Neuronal stem cell (in vitro differentiated cells): ENCODE results near the gene SH3TC2.

Source experiments
- DNase-seq: peaks from one replicate; pipeline ENCODE4 v3.0.0-alpha.2; 2013; ENCODE audit warnings: low spot score
- H2AFZ ChIP-seq: one replicate; pipeline ENCODE4 v1.6.1; 2013; ENCODE audit warnings: mild to moderate bottlenecking, low read length, inconsistent platforms
- H2AK5ac ChIP-seq: 2 replicates; pipeline ENCODE4 v1.6.1; 2013; ENCODE audit warnings: low read depth, mild to moderate bottlenecking, inconsistent platforms, low read length, moderate library complexity, mixed read lengths
- H2BK120ac ChIP-seq: 2 replicates; pipeline ENCODE4 v1.6.1; 2013; ENCODE audit warnings: low read depth, mild to moderate bottlenecking, inconsistent platforms, low read length, moderate library complexity, mixed read lengths
- H2BK12ac ChIP-seq: one replicate; pipeline ENCODE4 v1.6.1; 2013; ENCODE audit warnings: low read length, inconsistent platforms
- H2BK15ac ChIP-seq: 2 replicates; pipeline ENCODE4 v1.6.1; 2013; ENCODE audit warnings: mild to moderate bottlenecking, low read length, inconsistent platforms, mixed read lengths
- H2BK5ac ChIP-seq: one replicate; pipeline ENCODE4 v1.6.1; 2013; ENCODE audit warnings: inconsistent platforms, mild to moderate bottlenecking, low read length, moderate library complexity
- H3K14ac ChIP-seq: one replicate; pipeline ENCODE4 v1.6.1; 2013; ENCODE audit warnings: low read length, inconsistent platforms
- H3K18ac ChIP-seq: 2 replicates; pipeline ENCODE4 v1.6.1; 2013; ENCODE audit warnings: low read length, inconsistent platforms
- H3K23ac ChIP-seq: 2 replicates; pipeline ENCODE4 v1.6.1; 2013; ENCODE audit warnings: low read depth, mild to moderate bottlenecking, mixed read lengths, low read length, inconsistent platforms; ENCODE audit not compliant: poor library complexity
- H3K27ac ChIP-seq: replicated peaks from 3 replicates; pipeline ENCODE4 v1.5.1; 2013; ENCODE audit warnings: low read length, inconsistent platforms
- H3K27me3 ChIP-seq, 3 experiments: 2 replicates each; pipeline ENCODE4 v1.6.1; 2013; ENCODE audit warnings: low read length in 3 of 3, mild to moderate bottlenecking in 2 of 3, inconsistent platforms in 1 of 3, low read depth in 1 of 3, mixed read lengths in 1 of 3, moderate library complexity in 1 of 3; ENCODE audit not compliant: control insufficient read depth in 3 of 3, insufficient read depth in 3 of 3
- H3K36me3 ChIP-seq, 2 donors: replicated peaks in 1 of 2; 2 replicates each; pipeline ENCODE4 v1.6.1; 2013; ENCODE audit warnings: low read length in 2 of 2; ENCODE audit not compliant: control insufficient read depth in 2 of 2, insufficient read depth in 2 of 2
- H3K4ac ChIP-seq: 2 replicates; pipeline ENCODE4 v1.6.1; 2013; ENCODE audit warnings: inconsistent platforms, mild to moderate bottlenecking, low read length, moderate library complexity
- H3K4me1 ChIP-seq, 2 donors: 1 replicate in 1 of 2; 2 replicates in 1 of 2; pipeline ENCODE4 v1.6.1; 2013; ENCODE audit warnings: low read length in 2 of 2, low read depth in 1 of 2; ENCODE audit not compliant: control insufficient read depth in 2 of 2, insufficient read depth in 1 of 2
- H3K4me2 ChIP-seq: one replicate; pipeline ENCODE4 v1.6.1; 2013; ENCODE audit warnings: mild to moderate bottlenecking, low read length, inconsistent platforms; ENCODE audit not compliant: insufficient read depth, poor library complexity, severe bottlenecking
- H3K4me3 ChIP-seq, 2 donors: 2 replicates each; pipeline ENCODE4 v1.5.1; 2013; ENCODE audit warnings: low read length in 2 of 2, mild to moderate bottlenecking in 2 of 2, inconsistent platforms in 1 of 2, moderate library complexity in 1 of 2
- H3K79me1 ChIP-seq: one replicate; pipeline ENCODE4 v1.6.1; 2013; ENCODE audit warnings: low read depth, mild to moderate bottlenecking, inconsistent platforms, low read length, moderate library complexity
- H3K9ac ChIP-seq: one replicate; pipeline ENCODE4 v1.6.1; 2013; ENCODE audit warnings: mild to moderate bottlenecking, low read depth, low read length, inconsistent platforms; ENCODE audit not compliant: poor library complexity
- H3K9me3 ChIP-seq, 2 donors: replicated peaks in 1 of 2; 2 replicates each; pipeline versions ENCODE3 to v1.6.1; 2013; ENCODE audit warnings: low read length in 2 of 2, mild to moderate bottlenecking in 2 of 2, inconsistent platforms in 1 of 2, low read depth in 1 of 2, mixed read lengths in 1 of 2, moderate library complexity in 1 of 2; ENCODE audit not compliant: control insufficient read depth in 2 of 2, insufficient read depth in 1 of 2
- H4K8ac ChIP-seq: one replicate; pipeline ENCODE4 v1.6.1; 2013; ENCODE audit warnings: low read depth, mild to moderate bottlenecking, inconsistent platforms, low read length, moderate library complexity
- H4K91ac ChIP-seq: one replicate; pipeline ENCODE4 v1.6.1; 2013; ENCODE audit warnings: low read length, low read depth, mild to moderate bottlenecking, inconsistent platforms; ENCODE audit not compliant: poor library complexity
- WGBS, 2 donors: extraction: QIAGEN DNeasy Blood & Tissue Kit; methylation state at CpG; one replicate each; pipeline ENCODE4 v1.1.7; 2013; ENCODE audit warnings: missing lambda C conversion rate in 2 of 2, mixed read lengths in 1 of 2; ENCODE audit not compliant: insufficient read length in 2 of 2, insufficient replicate concordance in 1 of 2; ENCODE audit errors: extremely low coverage in 2 of 2; 5-methylcytosine and 5-hydroxymethylcytosine counted together

The SH3TC2 gene

DNA sequence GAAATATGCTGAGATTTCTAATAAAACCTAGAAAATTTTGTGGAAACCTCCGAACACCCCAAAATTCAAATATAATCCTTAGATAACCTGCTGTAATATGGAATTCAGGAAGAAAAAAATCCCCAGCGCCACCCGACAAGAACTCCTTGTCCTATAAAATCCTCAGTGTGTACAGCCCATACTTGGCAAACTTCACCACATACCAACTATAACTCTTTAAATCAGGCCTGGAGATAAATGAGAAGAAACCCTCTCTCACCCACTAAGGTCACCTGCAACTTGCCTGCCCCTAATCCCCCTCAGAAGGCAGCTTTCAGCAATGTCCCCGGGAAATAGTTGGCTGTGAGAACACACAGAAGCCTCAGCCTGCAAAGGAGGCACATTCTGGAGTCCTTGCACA, 90.5 kb downstream of the SH3TC2 start:
- Histone ChIP-seq H3K18ac (no peak overlapping the region), H2BK120ac (no peak overlapping the region), H3K27me3 (no peaks in the 10 kb centered on the region), H2BK15ac (no peak overlapping the region), H3K4me1 (peaks cover 0 to 9% of the 10 kb centered on the region in 2 donors), H3K4me2 (no peak overlapping the region), H3K14ac (no peak overlapping the region), H2AFZ (no peak overlapping the region), H2AK5ac (no peak overlapping the region), H3K27ac (no peak overlapping the region), H2BK12ac (no peak overlapping the region), H3K9ac (no peak overlapping the region), H3K79me1 (no peaks in the 10 kb centered on the region), H3K23ac (no peak overlapping the region), H3K4ac (no peak overlapping the region), H2BK5ac (no peak overlapping the region), H3K4me3 (no peak overlapping the region), H3K9me3 (no peaks in the 10 kb centered on the region), H4K8ac (no peak overlapping the region), H4K91ac (no peak overlapping the region), H3K36me3 (no peaks in the 10 kb centered on the region)
- DNase-seq: no peak
- WGBS, 2 donors: no CpG with 5 or more reads among the region's 4 CpGs

DNA sequence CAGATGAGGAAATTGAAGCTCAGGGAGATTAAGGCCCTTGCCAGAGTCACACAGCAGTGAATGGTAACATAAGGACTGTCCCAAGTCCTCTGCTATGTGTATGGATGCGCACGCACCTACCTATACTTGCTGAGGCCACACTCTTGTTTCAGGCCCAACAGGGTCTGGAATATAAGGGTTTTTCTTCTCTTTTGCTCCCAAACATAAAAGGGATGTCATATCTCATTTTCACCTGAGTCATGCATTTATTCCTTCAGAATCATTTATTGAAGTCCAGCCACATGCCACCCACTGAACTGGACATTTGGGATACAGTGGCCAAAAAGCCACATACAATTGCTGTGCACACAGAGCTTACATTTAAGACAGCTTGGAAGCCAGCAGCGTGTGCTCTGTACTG, 92.0 kb downstream of the SH3TC2 start:
- Histone ChIP-seq H4K8ac (no peak overlapping the region), H3K9ac (no peak overlapping the region), H2AFZ (no peak overlapping the region), H3K14ac (no peak overlapping the region), H3K9me3 (no peaks in the 10 kb centered on the region), H3K4me3 (no peak overlapping the region), H3K27ac (no peak overlapping the region), H3K4me2 (no peak overlapping the region), H3K4ac (no peak overlapping the region), H3K27me3 (no peaks in the 10 kb centered on the region), H3K23ac (no peak overlapping the region), H3K18ac (no peak overlapping the region), H3K79me1 (no peaks in the 10 kb centered on the region), H2BK15ac (no peak overlapping the region), H2AK5ac (no peak overlapping the region), H3K4me1 (peaks cover 0 to 2% of the 10 kb centered on the region in 2 donors), H2BK120ac (no peak overlapping the region), H2BK5ac (no peak overlapping the region), H2BK12ac (no peak overlapping the region), H3K36me3 (no peaks in the 10 kb centered on the region), H4K91ac (no peak overlapping the region)
- no peak for DNase-seq
- no CpG with 5 or more reads among the region's 3 CpGs for WGBS, 2 donors

DNA sequence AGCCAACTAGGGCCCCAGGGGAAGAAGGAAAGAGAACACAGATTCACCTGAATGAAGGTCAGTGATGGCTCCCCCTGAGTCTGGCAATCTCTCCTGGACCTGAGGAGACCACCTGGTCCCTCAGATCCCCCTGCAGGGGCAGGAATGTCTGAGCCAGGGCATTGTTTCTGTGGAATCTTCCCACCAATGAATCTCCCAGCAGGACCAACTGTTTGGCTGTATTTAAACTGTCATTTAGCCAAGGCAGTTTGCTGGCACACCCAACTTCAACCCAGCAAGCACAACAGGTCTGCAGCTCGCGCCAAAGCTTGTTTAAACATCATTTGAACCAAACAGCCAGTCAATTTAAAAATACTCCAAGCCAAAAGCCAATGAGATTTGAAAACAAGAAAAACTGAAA, 92.6 kb downstream of the SH3TC2 start:
- Histone ChIP-seq H3K4me2 (no peak overlapping the region), H3K14ac (no peak overlapping the region), H2AK5ac (no peak overlapping the region), H3K4ac (no peak overlapping the region), H3K4me3 (no peak overlapping the region), H3K4me1 (peaks cover 0 to 2% of the 10 kb centered on the region in 2 donors), H2AFZ (no peak overlapping the region), H3K23ac (no peak overlapping the region), H3K36me3 (no peaks in the 10 kb centered on the region), H4K91ac (no peak overlapping the region), H2BK12ac (no peak overlapping the region), H2BK120ac (no peak overlapping the region), H3K18ac (no peak overlapping the region), H2BK5ac (no peak overlapping the region), H3K79me1 (no peaks in the 10 kb centered on the region), H3K9ac (no peak overlapping the region), H3K27ac (no peak overlapping the region), H2BK15ac (no peak overlapping the region), H3K9me3 (no peaks in the 10 kb centered on the region), H4K8ac (no peak overlapping the region), H3K27me3 (no peaks in the 10 kb centered on the region)
- no CpG with 5 or more reads among the region's 2 CpGs for WGBS, 2 donors
- DNase-seq: no peak

DNA sequence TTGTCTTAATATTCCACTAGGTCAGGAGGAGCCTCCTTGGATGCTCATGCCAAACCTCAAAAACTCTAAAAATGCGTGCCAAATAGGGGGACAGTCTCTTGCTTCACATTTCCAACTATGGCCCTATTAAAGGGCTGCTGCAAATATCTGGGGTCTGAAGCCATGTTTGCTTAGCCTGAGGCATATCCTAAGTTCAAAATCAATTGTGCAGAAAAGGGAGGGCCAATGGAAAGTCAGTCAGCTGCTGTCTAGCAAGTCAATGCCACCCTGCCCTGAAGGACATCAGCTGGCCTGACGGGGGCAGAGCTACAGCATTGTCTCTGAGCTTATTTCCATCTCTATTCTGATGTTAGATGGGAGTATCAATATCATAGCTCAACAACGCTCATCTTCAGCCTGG, 93.6 kb downstream of the SH3TC2 start:
- Histone ChIP-seq H4K91ac (no peak overlapping the region), H4K8ac (no peak overlapping the region), H3K36me3 (no peaks in the 10 kb centered on the region), H3K79me1 (no peaks in the 10 kb centered on the region), H2AK5ac (no peak overlapping the region), H3K27me3 (no peaks in the 10 kb centered on the region), H3K14ac (no peak overlapping the region), H3K9me3 (no peaks in the 10 kb centered on the region), H2BK120ac (no peak overlapping the region), H2BK12ac (no peak overlapping the region), H3K4ac (no peak overlapping the region), H3K23ac (no peak overlapping the region), H3K27ac (no peak overlapping the region), H3K4me3 (no peak overlapping the region), H3K4me2 (no peak overlapping the region), H2BK5ac (no peak overlapping the region), H2AFZ (no peak overlapping the region), H3K18ac (no peak overlapping the region), H2BK15ac (no peak overlapping the region), H3K9ac (no peak overlapping the region), H3K4me1 (peaks cover 0 to 2% of the 10 kb centered on the region in 2 donors)
- WGBS, 2 donors: no CpG with 5 or more reads among the region's 3 CpGs
- DNase-seq: no peak
